GM12878 (cell line): ENCODE measurements around the gene GNAZ. TPM values are rescaled to one million over a fixed set of nuclear protein-coding genes. Genes with fewer than 3 reads are reported as not detected.

ENCODE experiments used
- ATAC-seq: fragments of 200-7000 bp; cut with Tn5 transposase; 3 replicates; pipeline ENCODE4 v1.9.1; 2020; ENCODE audit warnings: mild to moderate bottlenecking, moderate library complexity
- BruUV-seq: library from RNA; stranded (reverse); fragments of 400-500 nt; replicated peaks from 2 replicates; lab custom pipeline; 2021; lab: Mats Ljungman, UMichigan
- CTCF ChIA-PET: fragments of 300-600 bp; sonication (Branson Sonifier 250); formaldehyde crosslinking; extraction: SDS; loops from one replicate; lab custom pipeline; 2021; ENCODE audit warnings: inconsistent platforms; lab: Yijun Ruan, JAX
- POLR2A ChIA-PET: fragments of 350-600 bp; formaldehyde crosslinking; extraction: SDS; loops from one replicate; lab custom pipeline; 2021; ENCODE audit warnings: inconsistent platforms; lab: Charles Lee
- RAD21 ChIA-PET: fragments of 300-600 bp; sonication (Branson Sonifier 250); formaldehyde crosslinking; loops from one replicate; lab custom pipeline; 2023; ENCODE audit warnings: antibody characterized with exemption; ENCODE audit not compliant: unreplicated experiment; lab: Charles Lee
- SMC1A ChIA-PET: fragments of 300-600 bp; sonication (Branson Sonifier 250); formaldehyde crosslinking; loops from one replicate; lab custom pipeline; 2023; ENCODE audit not compliant: unreplicated experiment, uncharacterized antibody; lab: Charles Lee
- DNase-seq: peaks from one replicate; pipeline ENCODE4 v3.0.0-alpha.2; 2011; ENCODE audit warnings: low read depth, low spot score
- FAIRE-seq: peaks from 3 replicates; lab custom pipeline; 2011; peaks lifted over from hg19 to GRCh38; lab: Jason Lieb, UNC
- H2AFZ ChIP-seq: 2 replicates; pipeline ENCODE4 v1.6.0; 2011; ENCODE audit warnings: low read depth, low read length, control low read depth; ENCODE audit not compliant: control insufficient read depth
- H3K27ac ChIP-seq: 2 replicates; pipeline ENCODE4 v1.5.1; 2011; ENCODE audit warnings: control low read depth; ENCODE audit not compliant: control insufficient read depth, insufficient read depth
- H3K27me3 ChIP-seq, 2 experiments: replicated peaks in 1 of 2; 2 replicates each; pipeline versions ENCODE4 v1.6.0 to v1.6.1; 2011; ENCODE audit warnings: low read length in 1 of 2; ENCODE audit not compliant: control insufficient read depth in 2 of 2, insufficient read depth in 2 of 2
- H3K36me3 ChIP-seq, 2 experiments: 2 replicates each; pipeline ENCODE4 v1.5.1; 2011; ENCODE audit warnings: low read length in 1 of 2; ENCODE audit not compliant: control insufficient read depth in 2 of 2, insufficient read depth in 2 of 2
- H3K4me1 ChIP-seq: 2 replicates; pipeline ENCODE4 v1.6.1; 2011; ENCODE audit warnings: mild to moderate bottlenecking, low read length, moderate library complexity, mixed read lengths; ENCODE audit not compliant: control insufficient read depth, insufficient read depth
- H3K4me2 ChIP-seq: 2 replicates; pipeline ENCODE4 v1.6.0; 2011; ENCODE audit warnings: control low read depth; ENCODE audit not compliant: control insufficient read depth, insufficient read depth
- H3K4me3 ChIP-seq: fragments of 200-600 bp; sonication (generic); 2 replicates; pipeline ENCODE4 v1.5.1; 2016
- H3K79me2 ChIP-seq: 2 replicates; pipeline ENCODE4 v1.6.0; 2011; ENCODE audit warnings: low read length; ENCODE audit not compliant: control insufficient read depth, insufficient read depth
- H3K9ac ChIP-seq: 2 replicates; pipeline ENCODE4 v1.8.0; 2011; ENCODE audit warnings: low read length, control low read depth, mixed read lengths; ENCODE audit not compliant: control insufficient read depth, insufficient read depth
- H3K9me3 ChIP-seq: replicated peaks from 3 replicates; pipeline ENCODE4 v1.5.1; 2011; ENCODE audit warnings: mild to moderate bottlenecking, low read length; ENCODE audit not compliant: control insufficient read depth, insufficient read depth
- H4K20me1 ChIP-seq: 2 replicates; pipeline ENCODE4 v1.6.0; 2011; ENCODE audit not compliant: control insufficient read depth, insufficient read depth
- BMI1 ChIP-seq: fragments of 450-650 bp; IDR thresholded peaks from 2 replicates; pipeline ENCODE4 v1.6.1; 2016; ENCODE audit warnings: mild to moderate bottlenecking, moderate library complexity, borderline replicate concordance
- BRCA1 ChIP-seq: IDR thresholded peaks from 2 replicates; pipeline ENCODE4 v1.6.1; 2011; ENCODE audit warnings: low read depth, low read length, improper control_type of control experiment
- ESRRA ChIP-seq: IDR thresholded peaks from 2 replicates; pipeline ENCODE4 v1.6.1; 2012; ENCODE audit warnings: mild to moderate bottlenecking, low read length, improper control_type of control experiment
- ETV6 ChIP-seq, 2 experiments: fragments of 450-650 bp in 1 of 2; IDR thresholded peaks in 1 of 2; conservative IDR thresholded peaks in 1 of 2; 2 replicates each; pipeline ENCODE4 v1.6.1; 2014; ENCODE audit warnings: antibody characterized with exemption in 1 of 2, borderline replicate concordance in 1 of 2, low read depth in 1 of 2, mild to moderate bottlenecking in 1 of 2, moderate library complexity in 1 of 2
- FOXM1 ChIP-seq: IDR thresholded peaks from 2 replicates; pipeline ENCODE4 v1.6.1; 2012; ENCODE audit warnings: low read depth, mild to moderate bottlenecking, inconsistent platforms, low read length, moderate library complexity
- HDAC6 ChIP-seq: fragments of 200-600 bp; sonication (generic); IDR thresholded peaks from one replicate; pipeline ENCODE4 v1.8.0; 2017; ENCODE audit warnings: antibody characterized with exemption; ENCODE audit not compliant: unreplicated experiment
- NBN ChIP-seq: fragments of 450-650 bp; IDR thresholded peaks from 2 replicates; pipeline ENCODE4 v1.6.1; 2016
- NR2F1 ChIP-seq: fragments of 450-650 bp; conservative IDR thresholded peaks from 2 replicates; pipeline ENCODE4 v1.6.1; 2017; ENCODE audit warnings: mild to moderate bottlenecking
- NRF1 ChIP-seq: conservative IDR thresholded peaks from 2 replicates; pipeline ENCODE4 v1.6.1; 2011; ENCODE audit warnings: mild to moderate bottlenecking, low read depth, low read length, improper control_type of control experiment
- PML ChIP-seq: IDR thresholded peaks from 2 replicates; pipeline ENCODE4 v1.6.1; 2012; ENCODE audit warnings: low read length, inconsistent platforms
- RB1 ChIP-seq: fragments of 450-650 bp; formaldehyde crosslinking; IDR thresholded peaks from 2 replicates; pipeline ENCODE4 v1.6.1; 2017; ENCODE audit warnings: mild to moderate bottlenecking, borderline replicate concordance
- SIN3A ChIP-seq: IDR thresholded peaks from 2 replicates; pipeline ENCODE4 v1.6.1; 2012; ENCODE audit warnings: low read depth, low read length, improper control_type of control experiment
- SIX5 ChIP-seq: IDR thresholded peaks from 2 replicates; pipeline ENCODE4 v1.6.1; 2011; ENCODE audit warnings: mild to moderate bottlenecking, low read depth, low read length, moderate library complexity; ENCODE audit not compliant: severe bottlenecking
- SMAD5 ChIP-seq: IDR thresholded peaks from 2 replicates; pipeline ENCODE4 v1.6.1; 2016; ENCODE audit warnings: antibody characterized with exemption, low read depth
- SUPT20H ChIP-seq: IDR thresholded peaks from 2 replicates; pipeline ENCODE4 v1.6.1; 2011; ENCODE audit warnings: low read depth, mild to moderate bottlenecking, low read length, moderate library complexity, borderline replicate concordance; ENCODE audit not compliant: control insufficient read depth
- WRNIP1 ChIP-seq: IDR thresholded peaks from 2 replicates; pipeline ENCODE4 v1.6.1; 2011; ENCODE audit warnings: low read depth, low read length, improper control_type of control experiment, borderline replicate concordance
- WGBS: methylation state at CpG from one replicate; pipeline ENCODE4 v1.1.6; 2016; ENCODE audit warnings: low lambda C conversion rate; ENCODE audit not compliant: insufficient replicate concordance, insufficient coverage; ENCODE audit errors: missing lambda C conversion rate; 5-methylcytosine and 5-hydroxymethylcytosine counted together
- in situ Hi-C: fragments of 300-500 bp; cut with MboI; formaldehyde crosslinking; loops from 9 replicates; pipeline ENCODE4 v1.14.3; 2018; ENCODE audit warnings: mixed read lengths
- intact Hi-C: fragments of 100-400 bp; cut with micrococcal nuclease; formaldehyde crosslinking; loops from one replicate; pipeline ENCODE4 v1.14.2; 2022; ENCODE audit not compliant: unreplicated experiment
- polyA plus RNA-seq, 11 experiments: library from polyadenylated mRNA; depleted of rRNA in 4 of 11; unstranded in 6 of 11; stranded (reverse) in 5 of 11; fragments of >200 nt; fragmentation: Nextera tagmentation in 4 of 11; fragmentation: Illumina TruSeq in 1 of 11; extraction: Ambion mirVana in 4 of 11; extraction: Trizol in 1 of 11; gene quantifications; 1 replicate in 1 of 11; 2 replicates in 10 of 11; pipeline versions ENCODE4 v1.2.1 to v1.2.3, GENCODE V29; 2011 to 2016; ENCODE audit warnings: inconsistent platforms in 2 of 11, missing spikeins in 2 of 11, low read depth in 1 of 11
- total RNA-seq, 4 experiments: library from RNA; depleted of rRNA in 3 of 4; stranded (reverse); fragments of >200 nt in 3 of 4; fragmentation: Illumina TruSeq in 1 of 4; extraction: Trizol in 1 of 4; gene quantifications; 2 replicates each; pipeline versions ENCODE4 v1.2.1 to v1.2.3, GENCODE V29; 2013 to 2021
- TF ChIP-seq, protein P1 (sequence below): IDR thresholded peaks from 2 replicates; pipeline ENCODE4 v1.6.1; 2011; ENCODE audit warnings: borderline replicate concordance, low read depth, mild to moderate bottlenecking, moderate library complexity, mixed read lengths, low read length; ENCODE audit not compliant: insufficient read depth; ENCODE audit errors: extremely low read length

GNAZ gene
- total and polyA plus RNA-seq, 10 of the 15 experiments (the other 5 are each of a cell fraction or from before 2014, with no cell fraction given), result 0.09 to 1.0 (median 0.44) TPM; not detected in 1

DNA sequence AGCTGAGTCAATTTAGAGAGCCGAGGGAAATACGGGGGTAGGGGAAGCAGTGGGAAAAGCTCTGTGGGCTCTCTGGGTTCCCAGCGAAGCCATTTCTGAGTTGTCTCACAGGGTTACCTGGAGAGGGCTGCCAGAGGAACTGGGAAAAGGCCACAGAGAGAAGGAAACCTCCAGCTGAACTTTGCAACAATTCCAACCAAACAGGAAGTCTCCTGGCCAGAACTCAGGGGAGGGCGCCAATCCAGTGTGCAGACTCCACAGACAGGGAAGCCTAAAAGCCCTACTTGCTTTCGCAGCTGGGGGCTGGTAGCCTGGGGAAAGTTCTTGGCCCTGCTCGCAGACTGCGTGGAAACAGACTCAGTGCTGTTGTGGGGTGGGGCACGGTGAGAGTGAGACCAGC lies 23.1 kb upstream of the GNAZ start:
- DNase-seq, result no peak
- TF ChIP-seq NBN (no peak), NR2F1 (no peak)
- SMC1A ChIA-PET, result interaction anchor here (0.8 to 3.1 kb wide), 4 partner anchors 11 to 87 kb away, joined by 3 to 12 read pairs (median 4); no protein-coding TSS in a partner anchor

DNA sequence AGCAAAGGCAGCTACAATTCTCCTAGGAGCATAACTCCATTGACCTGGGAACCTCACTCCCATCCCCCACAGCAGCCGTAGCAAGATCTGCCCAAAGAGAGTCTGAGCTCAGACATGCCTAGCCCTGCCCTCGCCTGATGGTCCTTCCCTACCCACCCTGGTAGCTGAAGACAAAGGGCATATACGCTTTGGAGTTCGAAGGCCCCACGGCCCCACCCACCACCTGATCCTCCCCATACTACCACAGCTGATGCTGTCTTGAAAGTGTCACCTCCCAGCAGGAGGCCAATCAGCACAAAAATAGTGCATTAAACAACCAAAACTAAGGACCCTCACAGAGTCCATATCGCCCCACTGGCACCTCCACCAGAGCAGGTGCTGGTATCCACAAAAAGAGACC lies 22.6 kb upstream of the GNAZ start:
- no peaks in the 10 kb centered on the region for H3K4me1 ChIP-seq
- ChIA-PET CTCF (interaction anchor here (1.0 to 1.3 kb wide), 2 partner anchors 12 to 21 kb away, joined by 3 to 5 read pairs; no protein-coding TSS in a partner anchor), POLR2A (no interaction called here), SMC1A (interaction anchor here (0.8 to 3.1 kb wide), 5 partner anchors 10 to 87 kb away, joined by 3 to 12 read pairs (median 4); no protein-coding TSS in a partner anchor), RAD21 (no interaction called here)
- peaks cover 10% of the 10 kb centered on the region; the same call in 2 of the 3 replicates for H3K9me3 ChIP-seq
- in situ Hi-C loops, result no loop called here
- no peaks in the 10 kb centered on the region for H3K79me2 ChIP-seq
- H3K4me2 ChIP-seq, result no peak overlapping the region
- no peak overlapping the region for H3K9ac ChIP-seq
- H3K4me3 ChIP-seq, result no peak overlapping the region
- H4K20me1 ChIP-seq, result no peaks in the 10 kb centered on the region
- H3K27ac ChIP-seq, result no peak overlapping the region
- no peak for DNase-seq
- ATAC-seq, result no peak
- no peaks in the 10 kb centered on the region for H3K27me3 ChIP-seq
- H2AFZ ChIP-seq, result no peak overlapping the region
- FAIRE-seq, result no peak
- BruUV-seq, result no TSS peak
- intact Hi-C loops, result no loop called here
- WGBS, result 57% methylated on average over 6 of the region's 6 CpGs
- no peaks in the 10 kb centered on the region for H3K36me3 ChIP-seq
- TF ChIP-seq ESRRA, result no peak
- TF ChIP-seq PML, result no peak
- TF ChIP-seq HDAC6, result no peak
- TF ChIP-seq BMI1, result no peak
- TF ChIP-seq BRCA1, result no peak
- TF ChIP-seq FOXM1, result no peak
- no peak for TF ChIP-seq RB1
- TF ChIP-seq NRF1, result no peak
- TF ChIP-seq SUPT20H, result no peak
- no peak for TF ChIP-seq SIN3A
- TF ChIP-seq SIX5, result no peak
- TF ChIP-seq ETV6 (conservative IDR thresholded peaks at IDR 0.05 in 1 of 2, IDR thresholded peaks at IDR 0.05 in 1 of 2; ENCODE audit: borderline replicate concordance in 1 of 2, low read depth in 1 of 2), result no peak
- no peak for TF ChIP-seq WRNIP1
- TF ChIP-seq, protein P1, sequence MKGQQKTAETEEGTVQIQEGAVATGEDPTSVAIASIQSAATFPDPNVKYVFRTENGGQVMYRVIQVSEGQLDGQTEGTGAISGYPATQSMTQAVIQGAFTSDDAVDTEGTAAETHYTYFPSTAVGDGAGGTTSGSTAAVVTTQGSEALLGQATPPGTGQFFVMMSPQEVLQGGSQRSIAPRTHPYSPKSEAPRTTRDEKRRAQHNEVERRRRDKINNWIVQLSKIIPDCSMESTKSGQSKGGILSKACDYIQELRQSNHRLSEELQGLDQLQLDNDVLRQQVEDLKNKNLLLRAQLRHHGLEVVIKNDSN, result no peak
- no peak for TF ChIP-seq SMAD5

More for the DNA sequence above, 23.1 kb upstream of the GNAZ start:
- H3K79me2 ChIP-seq, result no peaks in the 10 kb centered on the region
- H2AFZ ChIP-seq, result no peak overlapping the region
- RAD21 ChIA-PET, result no interaction called here
- CTCF ChIA-PET, result interaction anchor here (1.0 to 1.3 kb wide), 2 partner anchors 11 to 21 kb away, joined by 3 to 5 read pairs; no protein-coding TSS in a partner anchor
- no peak for ATAC-seq
- WGBS, result 64% methylated on average over 8 of the region's 8 CpGs
- intact Hi-C loops, result no loop called here
- in situ Hi-C loops, result no loop called here
- H4K20me1 ChIP-seq, result no peaks in the 10 kb centered on the region
- no peaks in the 10 kb centered on the region for H3K36me3 ChIP-seq
- no peak overlapping the region for H3K4me2 ChIP-seq
- peaks cover 10% of the 10 kb centered on the region; the same call in 2 of the 3 replicates for H3K9me3 ChIP-seq
- no peaks in the 10 kb centered on the region for H3K27me3 ChIP-seq
- H3K4me3 ChIP-seq, result no peak overlapping the region
- FAIRE-seq, result no peak
- no peak overlapping the region for H3K27ac ChIP-seq
- POLR2A ChIA-PET, result no interaction called here
- no peaks in the 10 kb centered on the region for H3K4me1 ChIP-seq
- no peak overlapping the region for H3K9ac ChIP-seq
- BruUV-seq, result no TSS peak
